ENCODE measurements around the gene LMTK3.

- no peak for TF ChIP-seq POLR2A (IDR thresholded peaks at IDR 0.05; ENCODE audit: low read depth, low read length)
- TF ChIP-seq POLR2AphosphoS5 (IDR thresholded peaks at IDR 0.05; ENCODE audit: low read depth, low read length) = no peak
These were observed 36.1 kb upstream of the LMTK3 start for GRCh38 chr19:48547722-48548121.
